ENCODE results near the gene ATP6V0E1. TPM values are rescaled to one million over a fixed set of nuclear protein-coding genes. Genes with fewer than 3 reads are reported as not detected.

The ATP6V0E1 gene
- total and polyA plus RNA-seq, 2 experiments from 2014 or later, result 75.9 to 250 TPM

- TF ChIP-seq REST (IDR thresholded peaks at IDR 0.05; ENCODE audit: unreplicated experiment) (no peak), JUNB (IDR thresholded peaks at IDR 0.05; ENCODE audit: unreplicated experiment) (no peak), NANOG (IDR thresholded peaks at IDR 0.05; ENCODE audit: borderline replicate concordance) (no peak)
- H3F3A ChIP-seq (replicated peaks; ENCODE audit: low read depth), result no peaks in the 10 kb centered on the region
- no peak overlapping the region for H3K27ac ChIP-seq (ENCODE audit: low read depth)
- H3K9me2 ChIP-seq (ENCODE audit: insufficient read depth), result no peaks in the 10 kb centered on the region
- Mint-ChIP-seq H3K27ac (no peak overlapping the region), H3K27me3 (ENCODE audit: insufficient read depth, low read depth, poor library complexity) (peaks cover 8% of the 10 kb centered on the region), H3K4me1 (no peaks in the 10 kb centered on the region), H3K4me3 (no peak overlapping the region), H3K9me3 (no peaks in the 10 kb centered on the region), H3K36me3 (ENCODE audit: low read depth) (peaks cover 9% of the 10 kb centered on the region; the same call in 1 of the 3 replicates)
- H3K4me3 ChIP-seq, result no peak overlapping the region
- H3K4me2 ChIP-seq, result no peak overlapping the region
- H2AFZ ChIP-seq, result no peak overlapping the region
- no peaks in the 10 kb centered on the region for H3K4me1 ChIP-seq (ENCODE audit: insufficient read depth)
- H3K79me2 ChIP-seq (replicated peaks; ENCODE audit: insufficient read depth), result no peaks in the 10 kb centered on the region
- H4K20me1 ChIP-seq (replicated peaks; ENCODE audit: insufficient read depth), result peaks cover 8% of the 10 kb centered on the region; the same call in 1 of the 2 replicates
- DNase-seq (ENCODE audit: low spot score) (no peak), ATAC-seq (no peak)
- H3K27me3 ChIP-seq (ENCODE audit: insufficient read depth), result peaks cover 10% of the 10 kb centered on the region
- H3K36me3 ChIP-seq (ENCODE audit: insufficient read depth), result no peaks in the 10 kb centered on the region
Measured at GRCh38 chr5:172952034-172952511, 31.5 kb upstream of the ATP6V0E1 start.

DNA sequence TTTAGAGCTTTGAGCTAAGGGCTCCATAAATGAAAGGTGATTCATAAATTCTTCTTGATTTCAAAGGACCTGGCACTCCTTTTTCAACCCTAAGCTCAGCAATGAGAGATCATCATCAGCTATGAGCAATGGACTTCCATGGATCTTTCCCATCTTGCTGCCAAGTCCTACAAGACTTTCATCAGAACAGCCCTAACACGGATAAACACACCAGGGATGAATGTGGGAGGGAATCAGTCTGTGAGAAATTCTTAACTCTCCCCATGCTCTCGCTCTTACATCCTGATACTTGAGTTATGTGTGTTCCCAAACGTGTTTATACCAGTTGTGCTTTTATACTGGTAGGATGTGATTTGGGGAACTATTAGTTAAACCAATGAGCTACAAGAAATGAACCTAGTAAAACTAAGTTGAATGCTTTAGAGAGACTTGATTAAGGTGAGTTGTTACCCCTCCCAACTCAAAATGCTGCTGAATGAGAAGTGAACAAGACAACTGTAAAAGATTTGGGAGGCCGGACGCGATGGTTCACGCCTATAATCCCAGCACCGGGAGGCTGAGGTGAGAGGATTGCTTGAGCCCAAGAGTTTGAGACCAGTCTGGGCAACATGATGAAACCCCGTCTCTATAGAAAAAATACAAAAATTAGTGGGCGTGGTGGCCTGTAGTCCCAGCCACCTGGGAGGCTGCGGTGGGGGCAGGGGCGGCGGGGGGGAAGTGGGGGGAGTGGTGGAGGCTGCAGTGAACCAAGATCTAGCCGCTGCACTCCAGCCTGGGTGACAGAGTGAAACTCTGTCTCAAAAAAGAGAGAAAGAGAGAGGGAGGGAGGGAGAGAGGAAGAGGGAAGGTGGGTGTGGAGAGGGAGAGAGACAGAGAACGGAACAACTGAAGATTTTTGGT, 29.5 kb upstream of the ATP6V0E1 start:
- H3K9me3 Mint-ChIP-seq, result no peaks in the 10 kb centered on the region
- Histone ChIP-seq H3K79me2 (replicated peaks; ENCODE audit: insufficient read depth) (no peaks in the 10 kb centered on the region), H3K27me3 (ENCODE audit: insufficient read depth) (peaks cover 22% of the 10 kb centered on the region), H3K9me2 (ENCODE audit: insufficient read depth) (no peaks in the 10 kb centered on the region), H2AFZ (no peak overlapping the region), H3K27ac (ENCODE audit: low read depth) (no peak overlapping the region), H3K36me3 (ENCODE audit: insufficient read depth) (no peaks in the 10 kb centered on the region), H3K4me3 (no peak overlapping the region), H4K20me1 (replicated peaks; ENCODE audit: insufficient read depth) (peaks cover 11% of the 10 kb centered on the region; the same call in 1 of the 2 replicates), H3K4me2 (no peak overlapping the region), H3K4me1 (ENCODE audit: insufficient read depth) (no peaks in the 10 kb centered on the region), H3F3A (replicated peaks; ENCODE audit: low read depth) (no peaks in the 10 kb centered on the region)
- no peak overlapping the region for H3K27ac Mint-ChIP-seq
- no peaks in the 10 kb centered on the region; the same call in 2 of the 3 replicates for H3K4me1 Mint-ChIP-seq
- no peak overlapping the region for H3K4me3 Mint-ChIP-seq
- H3K36me3 Mint-ChIP-seq (ENCODE audit: low read depth), result peaks cover 6% of the 10 kb centered on the region; the same call in 1 of the 3 replicates
- peaks cover 13% of the 10 kb centered on the region for H3K27me3 Mint-ChIP-seq (ENCODE audit: insufficient read depth, low read depth, poor library complexity)
- no peak for DNase-seq (ENCODE audit: low spot score)
- no peak for ATAC-seq
- TF ChIP-seq CTCF (conservative IDR thresholded peaks at IDR 0.05; ENCODE audit: low read depth in 2 of 2), result no peak
- TF ChIP-seq STAT1 (IDR thresholded peaks at IDR 0.05; ENCODE audit: unreplicated experiment), result no peak
- TF ChIP-seq ZNF462 (CRISPR knock-in tag; IDR thresholded peaks at IDR 0.05), result no peak
- no peak for TF ChIP-seq JUNB (IDR thresholded peaks at IDR 0.05; ENCODE audit: unreplicated experiment)
- TF ChIP-seq ZNF331 (CRISPR knock-in tag; IDR thresholded peaks at IDR 0.05; ENCODE audit: low read depth), result no peak
- no peak for TF ChIP-seq POLR2AphosphoS5 (IDR thresholded peaks at IDR 0.05; ENCODE audit: low read depth)

Data from GM23338 (cell line).